GM19467 (cell line): ENCODE results near the gene RIPOR3.
"Not testable (repeated sequence)": the region's sequence is repeated elsewhere in the genome, so short reads cannot be mapped to it uniquely, and the experiment has no call there.

Experiments used
- ATAC-seq: cut with Tn5 transposase; IDR thresholded peaks from one replicate; pipeline ENCODE4 v1.9.1; 2021; ENCODE audit warnings: mild to moderate bottlenecking, moderate library complexity; ENCODE audit not compliant: unreplicated experiment

RIPOR3 gene

GRCh38 chr20:50724112-50724725 is 32.9 kb upstream of the RIPOR3 start:
- no peak for ATAC-seq

- no peak for ATAC-seq
Measured at GRCh38 chr20:50723672-50724071, 32.3 kb upstream of the RIPOR3 start.

GRCh38 chr20:50722424-50723155 is 31.2 kb upstream of the RIPOR3 start:
- no peak for ATAC-seq

DNA sequence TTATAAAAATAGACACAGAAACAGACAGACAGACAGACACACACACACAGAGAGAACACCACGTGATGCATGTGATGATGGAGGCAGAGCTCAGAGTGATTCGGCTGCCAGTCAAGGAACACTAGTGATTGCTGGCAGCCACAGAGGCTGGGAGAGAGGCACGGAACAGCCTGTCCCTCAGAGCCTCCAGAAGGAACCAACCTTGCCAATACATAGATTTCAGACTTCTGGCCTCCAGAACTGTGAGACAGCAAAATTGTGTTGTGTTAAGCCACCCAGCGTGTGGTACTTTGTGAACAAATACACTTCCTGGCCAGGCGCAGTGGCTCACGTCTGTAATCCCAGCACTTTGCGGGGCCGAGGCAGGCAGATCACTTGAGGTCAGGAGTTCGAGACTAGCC is 30.5 kb upstream of the RIPOR3 start:
- ATAC-seq: no peak

DNA sequence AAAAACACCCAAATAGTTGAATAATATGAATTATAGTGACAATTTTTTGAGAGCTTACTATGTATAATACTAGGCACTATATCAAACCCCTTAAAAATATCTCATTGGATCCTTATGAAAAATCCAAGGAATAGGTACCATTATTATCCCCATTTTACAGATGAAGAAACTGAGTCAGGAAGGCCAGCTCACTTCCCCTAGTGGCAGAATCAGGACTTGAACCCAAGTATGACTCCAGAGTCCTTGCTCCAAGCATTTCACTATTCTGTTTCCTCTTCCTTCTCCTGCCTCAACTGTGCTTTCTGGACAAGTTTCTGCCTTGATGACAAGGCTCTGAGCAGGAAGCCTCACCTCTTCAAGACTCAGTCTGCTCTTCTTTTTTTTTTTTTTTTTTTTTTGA is 29.2 kb upstream of the RIPOR3 start:
- ATAC-seq: no peak

- no peak for ATAC-seq
Measured at GRCh38 chr20:50720026-50720425, 28.7 kb upstream of the RIPOR3 start.

GRCh38 chr20:50719328-50719727 is 28.0 kb upstream of the RIPOR3 start:
- no peak for ATAC-seq

DNA sequence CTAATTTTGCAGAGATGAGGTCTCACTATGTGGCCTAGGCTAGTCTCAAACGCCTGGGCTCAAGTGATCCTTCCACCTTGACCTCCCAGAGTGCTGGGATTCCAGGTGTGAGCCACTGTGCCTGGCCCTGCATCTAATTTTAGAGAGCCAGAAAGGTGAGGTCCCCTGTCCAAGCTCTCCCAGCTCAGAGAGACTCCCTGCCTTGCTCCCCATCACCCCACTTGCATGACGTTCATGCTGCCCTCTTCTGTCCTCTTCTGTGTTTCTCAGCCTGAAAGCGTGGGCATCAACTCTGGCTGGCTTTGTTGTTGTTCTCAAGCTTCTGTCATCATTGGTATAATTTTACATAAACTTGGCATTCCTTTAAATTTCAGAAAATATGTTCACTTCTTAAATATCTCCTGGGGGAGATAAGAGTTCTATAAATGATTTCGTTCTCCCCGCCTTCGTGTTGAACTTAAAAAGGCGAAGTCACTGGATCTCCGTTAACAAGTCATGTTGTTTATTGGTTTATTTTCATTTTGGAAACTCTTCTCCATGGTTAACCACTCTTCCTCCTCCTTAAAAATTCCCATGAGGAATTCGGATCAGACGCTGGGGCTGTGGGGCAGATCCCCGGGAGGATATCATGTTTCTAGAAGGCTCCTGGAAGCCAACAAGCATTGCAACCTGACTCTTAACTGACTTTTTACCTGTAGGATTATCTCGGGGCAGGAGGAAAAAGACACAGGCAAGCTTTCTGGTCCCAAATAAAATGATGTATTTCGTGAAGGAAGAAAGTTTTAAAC is 26.8 kb upstream of the RIPOR3 start:
- no peak for ATAC-seq

DNA sequence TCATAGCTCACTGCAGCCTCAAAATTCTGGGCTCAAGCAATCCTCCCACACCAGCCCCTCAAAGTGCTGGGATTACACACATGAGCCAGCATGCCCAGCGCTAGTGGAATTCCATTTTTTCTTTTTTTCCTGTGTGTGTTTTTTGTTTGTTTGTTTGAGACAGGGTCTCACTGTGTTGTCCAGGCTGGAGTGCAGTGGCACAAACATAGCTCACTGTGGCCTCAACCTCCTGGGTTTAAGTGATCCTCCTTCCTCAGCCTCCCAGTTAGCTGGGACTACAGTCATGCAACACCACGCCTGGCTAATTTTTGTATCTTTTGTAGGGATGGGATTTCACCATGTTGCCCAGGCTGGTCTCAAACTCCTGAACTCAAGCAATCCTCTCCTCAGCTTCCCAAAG is 26.0 kb upstream of the RIPOR3 start:
- no peak for ATAC-seq

GRCh38 chr20:50716518-50716917 is 25.2 kb upstream of the RIPOR3 start:
- ATAC-seq: no peak

DNA sequence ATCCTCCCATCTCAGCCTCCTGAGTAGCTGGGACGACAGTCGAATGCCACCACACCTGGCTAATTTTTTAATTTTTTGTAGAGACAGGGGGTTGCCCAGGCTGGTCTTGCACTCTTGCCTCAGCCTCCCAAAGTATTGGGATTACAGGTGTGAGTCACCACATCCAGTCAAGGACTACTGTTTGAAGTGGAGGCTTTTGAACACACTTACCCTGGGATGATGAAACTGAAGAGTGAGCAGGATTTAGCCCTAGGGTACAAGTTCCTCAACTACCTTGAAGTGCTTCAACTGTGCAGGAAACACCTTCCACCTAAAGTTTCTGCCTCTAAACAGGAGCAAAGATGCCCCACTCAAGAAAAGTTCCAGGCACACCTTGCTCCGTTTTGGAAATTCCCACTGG is 24.4 kb upstream of the RIPOR3 start:
- no peak for ATAC-seq

- not testable (repeated sequence) for ATAC-seq
Measured at GRCh38 chr20:50714426-50714825, 23.1 kb upstream of the RIPOR3 start.

- ATAC-seq: no peak
Measured at GRCh38 chr20:50713657-50714101, 22.3 kb upstream of the RIPOR3 start.

GRCh38 chr20:50712771-50713656 is 21.7 kb upstream of the RIPOR3 start:
- ATAC-seq: no peak

GRCh38 chr20:50711113-50711825 is 19.9 kb upstream of the RIPOR3 start:
- no peak for ATAC-seq

GRCh38 chr20:50710492-50711063 is 19.2 kb upstream of the RIPOR3 start:
- no peak for ATAC-seq

DNA sequence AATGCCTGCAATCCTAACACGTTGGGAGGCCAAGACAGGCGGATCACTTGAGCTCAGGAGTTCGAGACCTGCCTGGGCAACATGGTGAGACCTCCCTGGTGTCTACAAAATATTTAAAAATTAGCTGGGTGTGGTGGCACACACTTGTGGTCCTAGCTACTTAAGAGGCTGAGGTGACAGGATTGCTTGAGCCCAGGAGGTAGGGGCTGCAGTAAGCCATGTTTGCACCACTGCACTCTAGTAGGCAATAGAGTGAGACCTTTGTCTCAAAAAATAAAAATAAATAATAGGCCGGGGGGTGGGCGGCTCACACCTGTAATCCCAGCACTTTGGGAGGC is 18.3 kb upstream of the RIPOR3 start:
- ATAC-seq: no peak

GRCh38 chr20:50708845-50709635 is 17.7 kb upstream of the RIPOR3 start:
- ATAC-seq: no peak

DNA sequence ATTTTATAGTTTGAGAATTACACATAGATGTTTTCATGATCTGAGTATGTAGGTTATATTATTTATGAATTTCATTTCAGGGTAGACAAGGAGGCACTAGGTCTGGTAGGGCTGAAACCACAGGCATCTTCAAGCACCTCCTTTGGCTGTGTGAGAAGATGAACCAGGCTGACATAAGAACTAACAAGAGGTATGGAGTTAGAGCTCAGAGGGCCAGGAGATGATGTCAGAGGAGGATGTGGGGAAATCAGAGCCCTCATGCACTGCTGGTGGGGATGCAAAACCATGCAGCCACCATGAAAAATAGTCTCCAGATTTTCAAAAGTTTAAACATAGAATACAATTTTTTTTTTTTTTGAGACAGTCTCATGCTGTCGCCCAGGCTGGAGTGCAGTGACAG is 13.6 kb upstream of the RIPOR3 start:
- no peak for ATAC-seq
